Activated CD4-positive, CD25-positive, alpha-beta regulatory T cell treated with anti-CD3 and anti-CD28 coated beads, Interleukin-2, amount 50 U/mL, for 16 hours (primary cell): ENCODE results near the gene SLC25A25.
"Not testable (repeated sequence)": the region's sequence is repeated elsewhere in the genome, so short reads cannot be mapped to it uniquely, and the experiment has no call there.

Experiments used
- DNase-seq: peaks from one replicate; pipeline ENCODE4 v3.0.0-alpha.2; 2020; ENCODE audit warnings: low read depth, low spot score

SLC25A25 gene

DNA sequence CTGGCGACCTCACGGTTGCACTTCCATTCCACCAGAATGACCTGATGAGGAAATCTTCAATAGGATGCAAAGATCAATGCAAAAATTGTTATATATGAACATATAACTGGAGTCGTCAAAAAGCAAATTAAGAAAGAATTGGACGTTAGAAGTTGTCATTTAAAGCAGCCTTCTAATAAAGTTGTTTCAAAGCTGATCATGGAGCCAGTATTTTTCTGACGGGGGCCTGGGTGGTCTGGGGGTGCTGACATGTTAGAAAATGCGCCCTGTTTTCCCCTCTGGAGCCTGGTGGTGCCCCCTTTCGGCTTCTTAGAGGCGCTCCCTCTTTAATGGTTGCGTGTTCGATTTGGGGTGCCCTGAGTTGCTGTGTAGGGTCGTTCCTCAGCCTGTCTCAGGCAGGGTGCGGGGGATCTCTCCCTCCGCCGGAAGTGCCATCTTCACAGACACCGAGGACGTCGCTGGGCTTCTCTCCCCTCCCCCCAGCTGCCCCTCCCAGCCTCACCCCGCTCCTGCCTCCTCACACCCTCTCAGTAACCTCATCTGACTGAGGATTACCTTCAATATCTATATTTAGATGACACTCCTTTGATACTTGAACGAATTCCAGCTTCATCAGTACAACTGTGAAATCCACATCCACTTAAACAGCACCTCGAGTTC, 41.1 kb downstream of the SLC25A25 start:
- no peak for DNase-seq

DNA sequence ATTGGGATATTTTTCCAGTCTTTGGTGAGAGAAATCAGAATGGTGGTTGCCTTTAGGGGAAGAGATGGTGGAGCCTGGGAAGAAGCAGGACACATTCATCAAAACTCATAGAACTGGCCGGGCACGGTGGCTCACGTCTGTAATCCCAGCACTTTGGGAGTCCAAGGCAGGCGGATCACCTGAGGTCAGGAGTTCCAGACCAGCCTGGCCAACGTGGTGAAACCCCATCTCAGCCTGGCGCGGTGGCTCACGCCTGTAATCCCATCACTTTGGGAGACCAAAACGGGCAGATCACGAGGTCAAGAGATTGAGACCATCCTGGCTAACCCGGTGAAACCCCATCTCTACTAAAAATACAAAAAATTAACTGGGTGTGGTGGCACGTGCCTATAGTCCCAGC, 43.7 kb downstream of the SLC25A25 start:
- not testable (repeated sequence) for DNase-seq

DNA sequence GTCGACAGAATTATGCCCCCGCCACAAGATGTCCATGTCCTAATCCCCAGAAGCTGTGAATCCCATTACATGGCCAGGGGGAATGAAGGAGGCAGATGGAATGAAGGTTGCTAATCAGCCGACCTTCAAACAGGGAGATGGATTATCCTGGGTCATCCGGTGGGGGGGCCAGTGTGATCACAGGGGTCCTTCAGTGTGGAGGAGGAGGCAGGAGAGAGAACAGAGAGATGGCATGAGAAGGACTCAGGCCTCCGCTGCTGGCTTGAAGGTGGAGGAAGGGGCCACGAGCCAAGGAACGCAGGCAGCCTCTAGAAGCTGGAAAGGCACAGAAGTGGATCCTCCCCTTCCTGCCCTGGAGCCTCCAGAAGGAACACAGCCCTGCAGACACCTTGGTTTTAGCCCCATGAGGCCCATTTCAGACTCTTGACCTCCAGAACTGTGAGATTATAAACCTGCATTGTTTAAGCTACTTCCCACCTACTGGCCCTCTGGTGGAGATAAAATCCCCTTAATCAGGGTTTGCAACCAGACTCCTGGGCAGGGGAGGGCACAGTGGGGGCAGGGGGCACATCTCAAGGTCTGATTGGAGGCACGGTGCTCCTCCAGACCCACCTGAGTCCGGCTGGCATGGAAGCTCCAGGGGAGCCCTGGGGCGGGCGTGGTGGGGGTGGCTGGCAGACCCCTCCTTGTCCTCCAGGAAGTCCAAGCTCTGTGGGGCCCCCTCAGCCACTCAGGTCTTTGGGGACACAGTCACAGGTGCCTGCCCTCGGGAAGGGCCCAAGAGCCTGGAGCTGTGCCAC, 45.7 kb downstream of the SLC25A25 start:
- DNase-seq, result no peak

- DNase-seq, result no peak
Measured at GRCh38 chr9:128114326-128115186, 46.5 kb downstream of the SLC25A25 start.

- no peak for DNase-seq
Measured at GRCh38 chr9:128115187-128116103, 47.4 kb downstream of the SLC25A25 start.

- no peak for DNase-seq
Measured at GRCh38 chr9:128116104-128117083, 48.4 kb downstream of the SLC25A25 start.

DNA sequence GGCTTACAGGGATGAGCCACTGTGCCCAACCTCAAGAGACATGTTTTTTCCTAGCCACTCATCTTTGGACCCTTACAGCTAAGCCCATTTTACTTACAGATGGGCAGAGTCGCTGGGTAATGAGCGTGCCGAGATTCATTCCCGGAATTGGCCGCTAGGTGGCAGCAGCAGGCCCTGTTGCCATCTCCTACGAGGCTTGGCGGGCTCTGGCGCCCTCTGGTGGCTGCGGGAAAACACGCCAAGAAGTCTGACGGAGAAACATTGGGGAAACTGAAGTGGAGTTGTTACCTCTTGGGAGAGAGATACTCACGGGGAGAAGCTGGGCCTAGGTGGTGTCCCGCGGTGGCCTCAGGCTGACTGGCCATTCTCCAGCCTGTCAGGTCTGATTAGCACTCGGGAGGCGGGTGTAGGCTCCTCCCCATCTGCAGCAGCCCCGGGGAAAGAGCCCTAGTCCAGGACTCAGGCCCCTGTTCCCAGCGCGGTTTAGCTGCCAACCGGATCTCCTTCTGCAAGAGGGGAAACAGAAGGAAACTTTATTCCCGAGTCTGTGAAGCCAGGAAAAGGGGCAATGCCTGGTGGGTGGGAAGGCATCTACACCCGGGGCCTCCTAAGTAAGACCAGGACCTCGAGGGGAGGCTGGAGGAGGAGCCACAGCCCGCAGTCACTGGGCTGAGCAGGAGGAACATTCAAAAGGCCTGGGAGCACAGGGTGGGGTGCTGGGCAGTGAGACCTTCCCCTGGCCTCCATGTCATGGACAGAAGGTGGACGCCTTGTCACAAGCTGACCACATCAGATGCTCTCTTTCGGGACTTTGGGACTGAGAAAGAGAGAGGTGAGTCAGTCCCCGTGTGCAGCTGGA, 49.8 kb downstream of the SLC25A25 start:
- DNase-seq, result peak; percentile 96

DNA sequence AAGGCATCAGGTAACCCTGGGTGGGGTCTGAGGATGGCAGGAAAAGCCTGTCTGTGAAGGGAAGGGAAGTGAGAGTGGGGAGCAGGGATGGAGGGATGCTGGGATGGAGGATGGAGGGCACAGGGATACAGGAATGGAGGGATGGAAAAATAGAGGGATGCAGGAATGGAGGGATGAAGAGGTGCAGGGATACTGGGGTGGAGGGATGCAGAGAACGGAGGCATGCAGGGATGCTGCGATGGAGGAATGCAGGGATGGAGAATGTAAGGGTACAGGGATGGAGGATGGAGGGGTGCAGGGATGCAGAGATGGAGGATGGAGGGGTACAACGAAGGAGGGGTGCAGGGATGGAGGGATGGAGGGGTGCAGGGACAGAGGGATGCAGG, 50.4 kb downstream of the SLC25A25 start:
- DNase-seq, result no peak

- no peak for DNase-seq
Measured at GRCh38 chr9:128118971-128119665, 51.1 kb downstream of the SLC25A25 start.

- DNase-seq, result no peak
Measured at GRCh38 chr9:128120061-128120740, 52.2 kb downstream of the SLC25A25 start.

GRCh38 chr9:128120741-128121465, 52.9 kb downstream of the SLC25A25 start:
- no peak for DNase-seq

DNA sequence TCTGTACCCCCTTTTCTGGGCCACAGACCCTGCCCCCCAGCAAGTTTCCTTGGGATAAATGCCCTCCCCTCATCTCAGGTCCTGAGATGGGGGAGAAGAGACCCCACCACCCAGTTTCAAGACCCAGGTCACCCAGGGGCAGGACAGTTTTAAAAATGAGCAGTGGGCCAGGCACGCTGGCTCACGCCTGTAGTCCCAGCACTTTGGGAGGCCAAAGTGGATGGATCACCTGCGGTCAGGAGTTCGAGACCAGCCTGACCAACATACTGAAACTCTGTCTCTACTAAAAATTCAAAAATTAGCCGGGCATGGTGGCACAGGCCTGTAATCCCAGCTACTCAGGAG, 53.4 kb downstream of the SLC25A25 start:
- no peak for DNase-seq

DNA sequence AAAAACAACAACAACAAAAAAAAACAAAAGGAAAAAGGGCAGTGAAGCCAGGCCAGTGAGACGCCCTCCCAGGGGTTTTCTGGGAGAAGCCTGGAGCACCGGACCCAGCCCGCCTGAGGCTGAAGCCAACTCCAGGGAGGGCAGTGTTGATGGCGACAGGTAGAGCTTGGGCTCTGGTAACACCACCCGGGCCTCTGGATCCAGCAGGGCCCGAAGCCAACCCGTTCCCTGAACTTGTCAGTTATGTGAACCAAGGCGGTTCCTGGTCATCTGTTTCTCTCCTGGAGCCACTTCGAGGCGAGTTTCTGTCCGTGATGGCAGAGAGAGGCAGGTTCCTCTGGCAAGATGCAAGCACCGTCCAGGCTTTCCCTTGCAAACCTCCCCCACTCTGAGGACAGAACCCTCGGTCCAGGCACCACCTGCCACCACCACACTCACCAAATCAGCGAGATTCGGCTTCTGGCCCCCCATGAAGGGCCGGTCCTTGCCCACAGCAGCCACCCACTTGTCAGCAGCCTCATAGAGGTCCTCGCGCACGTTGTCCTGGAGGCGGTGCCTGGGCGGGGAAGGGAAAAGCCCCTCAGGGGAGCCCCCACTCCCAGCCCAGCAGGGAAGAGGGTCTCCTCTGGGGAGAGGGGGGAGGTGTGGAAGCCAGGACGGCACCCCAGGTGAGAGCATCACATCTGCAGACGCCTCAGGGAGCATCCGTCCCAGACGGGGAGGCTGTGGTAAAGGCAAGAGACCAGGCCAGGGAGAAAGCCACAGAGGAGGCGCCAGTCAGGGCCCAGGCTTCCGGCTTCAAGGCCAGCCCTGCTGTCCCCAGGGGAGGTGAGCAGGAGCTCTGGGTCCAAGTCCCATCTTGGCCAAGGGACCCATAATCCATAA, 54.1 kb downstream of the SLC25A25 start:
- DNase-seq, result no peak

GRCh38 chr9:128122809-128123175, 54.8 kb downstream of the SLC25A25 start:
- DNase-seq, result no peak

GRCh38 chr9:128123451-128124080, 55.5 kb downstream of the SLC25A25 start:
- DNase-seq, result no peak

DNA sequence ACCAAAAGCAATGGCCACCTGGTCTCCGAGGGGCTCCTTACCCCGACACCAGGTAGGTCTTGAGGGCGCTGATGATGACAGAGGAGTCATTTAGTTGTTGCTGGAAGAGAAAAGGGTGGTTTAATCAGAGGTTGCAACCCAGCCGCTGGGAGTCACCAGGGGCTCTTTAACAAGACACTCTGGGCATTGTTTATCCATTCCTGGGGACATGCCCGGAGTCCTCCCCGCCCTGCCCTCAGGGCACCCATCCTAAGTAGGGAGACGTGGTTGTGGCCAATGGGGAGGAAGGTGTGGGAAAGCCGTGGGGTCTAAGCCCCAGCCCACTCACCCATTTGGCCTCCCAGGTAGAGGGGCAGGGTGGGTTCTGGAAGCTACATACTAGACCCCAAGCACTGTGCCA, 56.4 kb downstream of the SLC25A25 start:
- no peak for DNase-seq
